GM23338 (cell line): ENCODE measurements around the gene ATF7. TPM values are rescaled to one million over a fixed set of nuclear protein-coding genes. Genes with fewer than 3 reads are reported as not detected.

Experiments used
- ATAC-seq: fragments of 200-7000 bp; cut with Tn5 transposase; 3 replicates; pipeline ENCODE4 v1.9.1; 2020
- DNase-seq: peaks from one replicate; pipeline ENCODE4 v3.0.0-alpha.2; 2015; ENCODE audit warnings: low spot score
- H2AFZ ChIP-seq: fragments of 200-600 bp; sonication (generic); 2 replicates; pipeline ENCODE4 v1.8.0; 2016; ENCODE audit warnings: antibody characterized with exemption, mild to moderate bottlenecking, moderate library complexity
- H3F3A ChIP-seq: fragments of 200-600 bp; sonication (generic); replicated peaks from 2 replicates; pipeline ENCODE4 v1.8.0; 2017; ENCODE audit warnings: antibody characterized with exemption, mixed run types, low read depth
- H3K27ac ChIP-seq: fragments of 200-600 bp; sonication (generic); 2 replicates; pipeline ENCODE4 v1.6.1; 2016; ENCODE audit warnings: low read depth
- H3K27me3 ChIP-seq: fragments of 200-600 bp; sonication (generic); 2 replicates; pipeline ENCODE4 v1.8.0; 2016; ENCODE audit warnings: mild to moderate bottlenecking, mixed run types, moderate library complexity; ENCODE audit not compliant: insufficient read depth
- H3K36me3 ChIP-seq: fragments of 200-600 bp; sonication (generic); 2 replicates; pipeline ENCODE4 v1.8.0; 2016; ENCODE audit warnings: mild to moderate bottlenecking; ENCODE audit not compliant: insufficient read depth
- H3K4me1 ChIP-seq: fragments of 200-600 bp; sonication (generic); 2 replicates; pipeline ENCODE4 v1.8.0; 2016; ENCODE audit warnings: mild to moderate bottlenecking, moderate library complexity; ENCODE audit not compliant: insufficient read depth
- H3K4me2 ChIP-seq: fragments of 200-600 bp; sonication (generic); 2 replicates; pipeline ENCODE4 v1.7.1; 2017; ENCODE audit warnings: mixed run types
- H3K4me3 ChIP-seq: fragments of 200-600 bp; sonication (generic); 2 replicates; pipeline ENCODE4 v1.6.1; 2016; ENCODE audit warnings: mixed run types
- H3K79me2 ChIP-seq: fragments of 200-600 bp; sonication (generic); replicated peaks from 2 replicates; pipeline ENCODE4 v1.8.0; 2017; ENCODE audit warnings: mild to moderate bottlenecking; ENCODE audit not compliant: insufficient read depth
- H3K9me2 ChIP-seq: fragments of 200-600 bp; sonication (generic); 2 replicates; pipeline ENCODE4 v1.8.0; 2017; ENCODE audit not compliant: insufficient read depth
- H4K20me1 ChIP-seq: fragments of 200-600 bp; sonication (generic); replicated peaks from 2 replicates; pipeline ENCODE4 v1.8.0; 2017; ENCODE audit warnings: mild to moderate bottlenecking; ENCODE audit not compliant: insufficient read depth
- H3K27ac Mint-ChIP-seq: 2 replicates; pipeline ENCODE4 v1.8.0; 2020; ENCODE audit warnings: inconsistent platforms, mild to moderate bottlenecking, moderate library complexity, mixed read lengths
- H3K27me3 Mint-ChIP-seq: 3 replicates; pipeline ENCODE4 v1.8.0; 2022; ENCODE audit warnings: low read depth, mild to moderate bottlenecking, moderate library complexity, mixed read lengths, inconsistent platforms; ENCODE audit not compliant: insufficient read depth, poor library complexity
- H3K36me3 Mint-ChIP-seq: 3 replicates; pipeline ENCODE4 v1.8.0; 2021; ENCODE audit warnings: low read depth, mild to moderate bottlenecking, inconsistent platforms, moderate library complexity, mixed read lengths
- H3K4me1 Mint-ChIP-seq: 3 replicates; pipeline ENCODE4 v1.8.0; 2020; ENCODE audit warnings: mild to moderate bottlenecking, inconsistent platforms, mixed read lengths
- H3K4me3 Mint-ChIP-seq: 3 replicates; pipeline ENCODE4 v1.8.0; 2021; ENCODE audit warnings: moderate library complexity, mild to moderate bottlenecking, inconsistent platforms, mixed read lengths
- H3K9me3 Mint-ChIP-seq: 3 replicates; pipeline ENCODE4 v1.8.0; 2020; ENCODE audit warnings: moderate library complexity, mild to moderate bottlenecking, inconsistent platforms, mixed read lengths
- CREB1 ChIP-seq: fragments of 250-450 bp; sonication (Bioruptor Pico); IDR thresholded peaks from 2 replicates; pipeline ENCODE4 v1.5.0; 2020; ENCODE audit warnings: low read depth, mild to moderate bottlenecking, moderate library complexity
- CTCF ChIP-seq, 2 experiments: fragments of 200-600 bp in 1 of 2; sonication (generic) in 1 of 2; conservative IDR thresholded peaks; 2 replicates each; pipeline versions ENCODE4 v1.5.1 to v1.6.1; 2016 to 2017; ENCODE audit warnings: antibody characterized with exemption in 2 of 2, low read depth in 2 of 2, mild to moderate bottlenecking in 2 of 2, moderate library complexity in 1 of 2
- ETS1 ChIP-seq: IDR thresholded peaks from 2 replicates; pipeline ENCODE4 v1.6.1; 2016; ENCODE audit warnings: antibody characterized with exemption
- EZH2 ChIP-seq: fragments of 200-600 bp; sonication (generic); IDR thresholded peaks from one replicate; pipeline ENCODE4 v1.8.0; 2017; ENCODE audit warnings: antibody characterized with exemption, mild to moderate bottlenecking, low read depth; ENCODE audit not compliant: unreplicated experiment
- EZH2phosphoT487 ChIP-seq: fragments of 200-600 bp; sonication (generic); IDR thresholded peaks from one replicate; pipeline ENCODE4 v1.8.1; 2018; ENCODE audit warnings: antibody characterized with exemption; ENCODE audit not compliant: unreplicated experiment
- JUNB ChIP-seq: IDR thresholded peaks from one replicate; pipeline ENCODE4 v1.6.1; 2016; ENCODE audit warnings: antibody characterized with exemption; ENCODE audit not compliant: unreplicated experiment
- NANOG ChIP-seq: IDR thresholded peaks from 2 replicates; pipeline ENCODE4 v1.6.1; 2016; ENCODE audit warnings: antibody characterized with exemption, borderline replicate concordance
- POLR2AphosphoS5 ChIP-seq: IDR thresholded peaks from 2 replicates; pipeline ENCODE4 v1.6.1; 2016; ENCODE audit warnings: antibody characterized with exemption, low read depth
- REST ChIP-seq: IDR thresholded peaks from one replicate; pipeline ENCODE4 v1.6.1; 2018; ENCODE audit warnings: antibody characterized with exemption; ENCODE audit not compliant: unreplicated experiment
- STAT1 ChIP-seq: IDR thresholded peaks from one replicate; pipeline ENCODE4 v1.6.1; 2016; ENCODE audit warnings: antibody characterized with exemption; ENCODE audit not compliant: unreplicated experiment
- ZNF114 ChIP-seq: fragments of 250-450 bp; sonication (Bioruptor Pico); IDR thresholded peaks from 2 replicates; pipeline ENCODE4 v1.5.0; 2020; ENCODE audit warnings: mild to moderate bottlenecking, moderate library complexity
- ZNF331 ChIP-seq: fragments of 250-450 bp; sonication (Bioruptor Pico); IDR thresholded peaks from 2 replicates; pipeline ENCODE4 v1.5.0; 2020; ENCODE audit warnings: low read depth, mild to moderate bottlenecking, moderate library complexity
- ZNF462 ChIP-seq: fragments of 250-450 bp; sonication (Bioruptor Pico); IDR thresholded peaks from 2 replicates; pipeline ENCODE4 v1.5.0; 2020; ENCODE audit warnings: mild to moderate bottlenecking, moderate library complexity
- polyA plus RNA-seq: library from polyadenylated mRNA; unstranded; fragments of >200 nt; fragmentation: Nextera tagmentation; extraction: Ambion mirVana; gene quantifications from 2 replicates; pipeline ENCODE4 v1.2.1, GENCODE V29; 2016
- total RNA-seq: library from RNA; depleted of rRNA; stranded (reverse); fragments of >200 nt; shearing (Covaris generic); gene quantifications from 2 replicates; pipeline ENCODE4 v1.2.3, GENCODE V29; 2014

The ATF7 gene
- total and polyA plus RNA-seq, 2 experiments from 2014 or later = 13.9 to 16.3 TPM

GRCh38 chr12:53644133-53644532 lies 18.0 kb upstream of the ATF7 start:
- H3K4me2 ChIP-seq = no peak overlapping the region
- ATAC-seq (no peak), DNase-seq (no peak)
- H4K20me1 ChIP-seq = no peaks in the 10 kb centered on the region
- H3F3A ChIP-seq = no peaks in the 10 kb centered on the region
- no peaks in the 10 kb centered on the region for H3K36me3 Mint-ChIP-seq
- TF ChIP-seq ZNF114 (CRISPR knock-in tag) (no peak), ZNF462 (no peak), REST (no peak), CTCF (conservative IDR thresholded peaks at IDR 0.05; ENCODE audit: low read depth in 2 of 2) (no peak), ETS1 (no peak), STAT1 (no peak), EZH2 (no peak), JUNB (no peak), CREB1 (CRISPR knock-in tag) (no peak), POLR2AphosphoS5 (no peak), NANOG (no peak), EZH2phosphoT487 (no peak), ZNF331 (CRISPR knock-in tag) (no peak)
- no peaks in the 10 kb centered on the region for H3K79me2 ChIP-seq
- H3K4me1 ChIP-seq = no peaks in the 10 kb centered on the region
- H2AFZ ChIP-seq = no peak overlapping the region
- no peak overlapping the region for H3K27ac ChIP-seq
- no peak overlapping the region for H3K27ac Mint-ChIP-seq
- no peaks in the 10 kb centered on the region for H3K9me2 ChIP-seq
- no peaks in the 10 kb centered on the region for H3K4me1 Mint-ChIP-seq
- no peaks in the 10 kb centered on the region for H3K36me3 ChIP-seq
- H3K27me3 ChIP-seq = no peaks in the 10 kb centered on the region
- H3K9me3 Mint-ChIP-seq = no peaks in the 10 kb centered on the region
- H3K27me3 Mint-ChIP-seq = no peaks in the 10 kb centered on the region
- H3K4me3 Mint-ChIP-seq = no peak overlapping the region
- H3K4me3 ChIP-seq = no peak overlapping the region
